Small intestine (tissue), 7 donors: Measurements from ENCODE around the gene ZBTB42. TPM values are rescaled to one million over a fixed set of nuclear protein-coding genes. Genes with fewer than 3 reads are reported as not detected.

Experiments
- DNase-seq, 2 donors: peaks; one replicate each; pipeline versions ENCODE4 v3.0.0 to v3.0.0-alpha.2; 2013
- FAIRE-seq: peaks from 2 replicates; lab custom pipeline; 2012; peaks lifted over from hg19 to GRCh38; lab: Jason Lieb, UNC
- H3K27ac ChIP-seq, 3 donors: one replicate each; pipeline ENCODE4 v1.5.1; 2013; ENCODE audit warnings: low read length in 2 of 3, mild to moderate bottlenecking in 2 of 3, control low read depth in 1 of 3, inconsistent platforms in 1 of 3, low read depth in 1 of 3, moderate library complexity in 1 of 3
- H3K27me3 ChIP-seq, 3 donors: one replicate each; pipeline ENCODE4 v1.6.1; 2013; ENCODE audit warnings: low read length in 3 of 3, inconsistent platforms in 1 of 3; ENCODE audit not compliant: control insufficient read depth in 3 of 3, insufficient read depth in 3 of 3
- H3K36me3 ChIP-seq, 3 donors: one replicate each; pipeline ENCODE4 v1.6.1; 2013; ENCODE audit warnings: low read length in 3 of 3, inconsistent platforms in 1 of 3, low read depth in 1 of 3, mild to moderate bottlenecking in 1 of 3, moderate library complexity in 1 of 3; ENCODE audit not compliant: control insufficient read depth in 3 of 3, insufficient read depth in 2 of 3
- H3K4me1 ChIP-seq, 3 donors: one replicate each; pipeline ENCODE4 v1.6.1; 2013; ENCODE audit warnings: low read length in 2 of 3, inconsistent platforms in 1 of 3, low read depth in 1 of 3, mild to moderate bottlenecking in 1 of 3, moderate library complexity in 1 of 3; ENCODE audit not compliant: control insufficient read depth in 3 of 3, insufficient read depth in 2 of 3
- H3K4me3 ChIP-seq, 3 donors: one replicate each; pipeline ENCODE4 v1.5.1; 2013; ENCODE audit warnings: low read length in 3 of 3, control low read depth in 1 of 3, inconsistent platforms in 1 of 3, low read depth in 1 of 3, mild to moderate bottlenecking in 1 of 3, moderate library complexity in 1 of 3
- H3K9me3 ChIP-seq, 2 donors: one replicate each; pipeline ENCODE4 v1.6.1; 2013; ENCODE audit warnings: low read depth in 1 of 2, low read length in 1 of 2; ENCODE audit not compliant: control insufficient read depth in 2 of 2, insufficient read depth in 1 of 2
- WGBS, 3 donors: extraction: QIAGEN DNeasy Blood & Tissue Kit; methylation state at CpG; one replicate each; pipeline ENCODE4 v1.1.7; 2013; 5-methylcytosine and 5-hydroxymethylcytosine counted together
- polyA plus RNA-seq, 4 donors: library from polyadenylated mRNA; stranded (reverse) in 3 of 4; unstranded in 1 of 4; fragments of 200-250 nt in 3 of 4; fragments of 120-200 nt in 1 of 4; gene quantifications; one replicate each; pipeline versions ENCODE4 v1.2.1 to v1.2.3, GENCODE V29; 2013
- donor health status: healthy with polysubstance abuse.
- donor health status: control.
- donor health status: control.
- donor health status: Bipolar disorder and iron deficiency.
- donor health status: healthy.

Gene ZBTB42
- polyA plus RNA-seq, 4 donors: 2.7 to 6.6 (median 5.4) TPM

DNA sequence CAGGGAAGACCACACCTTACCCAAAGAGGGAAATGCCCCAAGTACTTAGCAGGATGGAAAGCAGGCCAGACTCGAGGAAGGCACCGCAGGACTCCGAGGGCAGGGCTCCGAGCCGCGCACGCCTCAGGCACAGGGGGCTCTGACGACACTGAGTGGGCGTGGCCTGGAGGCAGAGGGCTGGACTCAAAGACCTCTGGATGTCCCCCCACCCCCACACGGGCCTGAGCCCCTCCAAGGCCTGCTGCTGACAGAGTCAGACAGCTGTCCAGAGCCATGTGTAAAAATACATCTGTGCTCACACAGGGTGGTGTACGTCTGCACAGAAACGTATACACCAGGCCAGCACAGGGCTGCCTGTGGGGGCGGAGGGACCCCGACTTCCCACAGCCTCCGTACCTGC lies 6.8 kb upstream of the ZBTB42 start:
- DNase-seq (peak; percentile 36 to 72), FAIRE-seq (no peak)
- H3K27ac ChIP-seq: peak overlapping the region in 1 of 3 donors; percentile 50
- H3K36me3 ChIP-seq: peaks cover 0 to 49% (median 3%) of the 10 kb centered on the region in 3 donors
- peak overlapping the region; percentile 71 to 95 (median 91) for H3K4me3 ChIP-seq
- H3K9me3 ChIP-seq: no peaks in the 10 kb centered on the region
- H3K4me1 ChIP-seq: peaks cover 0 to 35% (median 12%) of the 10 kb centered on the region in 3 donors
- 3 to 16% (median 9%) methylated on average over 15 of the region's 15 CpGs for WGBS, 3 donors
- no peaks in the 10 kb centered on the region for H3K27me3 ChIP-seq

DNA sequence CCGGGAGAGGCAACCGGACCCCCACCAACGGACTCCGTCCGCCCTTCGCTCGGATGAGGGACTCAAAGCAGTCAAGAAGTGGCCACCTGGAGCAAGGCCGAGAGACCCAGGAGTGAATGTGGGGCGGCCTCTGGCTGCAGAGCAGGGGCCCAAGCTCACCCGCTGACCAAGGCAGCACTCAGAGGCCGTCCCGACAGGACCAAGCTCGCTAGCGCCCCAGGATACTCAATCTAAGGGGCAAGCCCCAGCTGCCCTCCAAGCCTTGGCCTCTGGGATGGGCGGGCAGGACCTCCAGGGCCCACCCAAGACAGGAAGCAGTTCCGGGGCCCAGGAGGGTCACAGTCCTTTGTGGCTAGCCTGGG lies 6.3 kb upstream of the ZBTB42 start:
- no peaks in the 10 kb centered on the region for H3K9me3 ChIP-seq
- peak overlapping the region; percentile 71 to 95 (median 91) for H3K4me3 ChIP-seq
- peaks cover 0 to 37% (median 12%) of the 10 kb centered on the region in 3 donors for H3K4me1 ChIP-seq
- H3K27ac ChIP-seq: peak overlapping the region; percentile 50 to 78 (median 65)
- FAIRE-seq (no peak), DNase-seq (no peak)
- peaks cover 0 to 43% (median 3%) of the 10 kb centered on the region in 3 donors for H3K36me3 ChIP-seq
- H3K27me3 ChIP-seq: no peaks in the 10 kb centered on the region
- WGBS, 3 donors: 1 to 4% (median 3%) methylated on average over 16 of the region's 16 CpGs

DNA sequence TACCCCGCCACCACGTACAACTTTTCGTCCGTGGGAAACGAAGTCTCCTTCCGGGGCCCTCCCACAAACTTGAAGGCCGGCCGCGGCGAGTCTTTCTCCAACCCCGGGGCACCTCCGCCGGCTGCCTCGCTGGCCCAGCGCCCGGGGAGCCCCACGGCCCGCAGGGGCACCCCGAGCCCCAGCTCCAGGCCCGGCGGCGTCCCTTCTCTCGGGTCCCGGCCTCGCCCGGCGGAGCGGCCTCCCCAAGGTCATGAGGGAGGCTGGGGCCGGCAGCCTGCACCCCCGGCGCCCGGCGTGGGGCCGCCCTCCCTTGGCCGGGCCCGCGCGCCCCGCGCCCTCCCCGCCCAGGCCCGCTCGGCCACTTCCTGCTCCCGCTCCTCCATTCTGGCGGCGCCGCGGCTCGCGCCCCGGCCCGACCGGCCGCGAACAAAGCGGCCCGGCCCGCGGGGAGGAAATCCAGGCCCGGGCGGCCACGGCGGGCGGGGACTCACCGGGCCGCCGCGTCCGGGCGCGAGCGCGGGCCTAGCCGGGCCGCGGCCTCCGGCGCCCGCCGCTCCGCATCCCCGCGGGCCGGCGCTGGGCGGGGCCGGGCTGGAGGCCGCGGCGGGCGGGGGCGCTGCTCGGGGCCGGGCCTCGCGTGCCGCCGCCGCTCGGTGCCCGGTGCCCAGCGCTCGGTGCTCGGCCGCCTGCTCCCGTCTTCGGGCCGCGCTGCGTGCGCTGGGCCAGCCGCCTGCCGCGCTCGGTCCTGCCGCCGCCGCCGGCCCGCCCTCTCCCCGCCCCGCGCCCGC lies 5.7 kb upstream of the ZBTB42 start, which contains the start of gene AKT1:
TSS of gene AKT1 (minus strand) at position 756 of the 788 bp plus-strand sequence. CDS start 3,105 bp downstream, outside the sequence.
- H3K27ac ChIP-seq: peak within 1 kb of the TSS; percentile 72 to 85 (median 84)
- 0 to 1% (median 0%) methylated on average over 53 to 123 of the region's 124 CpGs for WGBS, 3 donors
- no peaks in the 10 kb centered on the region for H3K27me3 ChIP-seq
- peak; percentile 32 to 75 for DNase-seq
- FAIRE-seq: no peak
- H3K9me3 ChIP-seq: no peaks in the 10 kb centered on the region
- H3K4me3 ChIP-seq: peak within 1 kb of the TSS; percentile 71 to 95 (median 91)
- peaks cover 0 to 42% (median 12%) of the 10 kb centered on the region in 3 donors for H3K4me1 ChIP-seq
- H3K36me3 ChIP-seq: peaks cover 0 to 38% (median 3%) of the 10 kb centered on the region in 3 donors

DNA sequence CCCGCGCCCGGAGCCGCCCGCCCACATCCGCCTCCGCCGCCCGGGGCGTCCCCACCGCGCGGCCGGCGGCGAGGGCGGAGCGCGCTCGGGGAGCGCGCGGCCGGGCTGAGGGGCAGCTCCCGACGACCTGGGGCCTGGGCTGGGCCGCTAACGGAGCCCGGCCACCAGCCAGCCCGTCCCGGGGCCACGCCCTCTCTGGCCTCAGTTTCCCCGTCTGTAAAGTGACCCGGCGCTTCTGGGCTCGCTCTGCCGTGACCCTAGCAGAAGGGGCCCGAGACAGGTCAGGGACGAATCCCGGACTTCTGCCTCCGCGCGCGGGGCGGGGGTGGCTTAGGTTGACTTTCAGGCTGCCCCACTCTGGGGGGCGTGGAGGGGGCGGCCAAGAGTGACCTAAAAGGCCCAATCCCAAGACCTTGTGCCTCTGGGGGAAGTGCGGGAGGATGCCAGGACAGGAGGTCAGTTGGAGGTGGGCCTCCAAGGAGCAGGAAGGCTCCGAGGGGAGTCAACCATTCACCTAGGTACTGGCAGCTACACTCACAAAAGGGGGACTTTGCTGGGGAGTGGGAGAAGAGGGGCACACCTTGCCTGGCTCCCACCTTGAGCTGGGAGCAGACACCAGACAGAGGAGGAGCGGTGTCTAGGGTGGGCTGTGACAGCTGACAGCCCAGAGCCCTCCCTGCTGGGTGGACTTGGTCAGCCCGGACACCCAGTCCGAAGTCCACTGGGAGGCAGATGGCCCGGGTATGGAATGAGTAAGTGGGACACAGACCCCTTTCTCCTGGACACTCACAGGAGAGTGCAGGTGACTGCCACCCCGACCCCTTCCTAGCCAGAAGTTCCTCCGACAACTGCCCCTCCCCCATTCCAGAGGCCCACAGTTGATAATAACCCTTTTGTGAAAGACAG lies 4.9 kb upstream of the ZBTB42 start:
- Histone ChIP-seq H3K27me3 (no peaks in the 10 kb centered on the region), H3K4me1 (peaks cover 0 to 42% (median 12%) of the 10 kb centered on the region in 3 donors), H3K36me3 (peaks cover 0 to 30% (median 3%) of the 10 kb centered on the region in 3 donors), H3K4me3 (peak overlapping the region; percentile 65 to 95 (median 91)), H3K9me3 (no peaks in the 10 kb centered on the region), H3K27ac (peak overlapping the region; percentile 72 to 85 (median 84))
- DNase-seq (peak; percentile 58 to 81), FAIRE-seq (no peak)
- WGBS, 3 donors: 10 to 15% (median 14%) methylated on average over 18 to 55 of the region's 55 CpGs

DNA sequence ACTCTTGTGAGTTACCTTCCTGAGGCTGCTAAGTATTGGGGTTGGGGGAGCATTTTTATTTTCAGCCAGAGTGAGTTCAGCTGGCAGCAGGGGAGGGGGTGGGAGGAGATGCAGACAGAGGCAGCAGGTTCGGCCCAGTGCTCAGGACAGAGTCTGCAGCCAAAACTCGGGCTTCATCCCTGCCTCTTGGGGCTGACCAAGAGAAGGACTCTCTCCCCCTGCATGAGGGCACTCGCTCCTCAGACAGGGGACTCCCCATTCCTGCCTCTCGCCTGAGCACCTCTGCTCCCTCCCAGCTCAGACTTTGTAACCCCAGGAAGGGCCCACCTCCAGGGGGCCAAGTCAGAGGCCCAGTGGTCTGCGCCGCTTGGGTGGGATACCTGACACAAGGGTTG lies 4.2 kb upstream of the ZBTB42 start:
- 75 to 84% (median 81%) methylated on average over 6 of the region's 6 CpGs for WGBS, 3 donors
- H3K4me3 ChIP-seq: no peak overlapping the region
- no peaks in the 10 kb centered on the region for H3K27me3 ChIP-seq
- no peak overlapping the region for H3K27ac ChIP-seq
- FAIRE-seq (no peak), DNase-seq (no peak)
- peaks cover under 1 to 48% (median 15%) of the 10 kb centered on the region in 3 donors for H3K4me1 ChIP-seq
- no peaks in the 10 kb centered on the region for H3K9me3 ChIP-seq
- peaks cover 0 to 23% (median 0%) of the 10 kb centered on the region in 3 donors for H3K36me3 ChIP-seq

DNA sequence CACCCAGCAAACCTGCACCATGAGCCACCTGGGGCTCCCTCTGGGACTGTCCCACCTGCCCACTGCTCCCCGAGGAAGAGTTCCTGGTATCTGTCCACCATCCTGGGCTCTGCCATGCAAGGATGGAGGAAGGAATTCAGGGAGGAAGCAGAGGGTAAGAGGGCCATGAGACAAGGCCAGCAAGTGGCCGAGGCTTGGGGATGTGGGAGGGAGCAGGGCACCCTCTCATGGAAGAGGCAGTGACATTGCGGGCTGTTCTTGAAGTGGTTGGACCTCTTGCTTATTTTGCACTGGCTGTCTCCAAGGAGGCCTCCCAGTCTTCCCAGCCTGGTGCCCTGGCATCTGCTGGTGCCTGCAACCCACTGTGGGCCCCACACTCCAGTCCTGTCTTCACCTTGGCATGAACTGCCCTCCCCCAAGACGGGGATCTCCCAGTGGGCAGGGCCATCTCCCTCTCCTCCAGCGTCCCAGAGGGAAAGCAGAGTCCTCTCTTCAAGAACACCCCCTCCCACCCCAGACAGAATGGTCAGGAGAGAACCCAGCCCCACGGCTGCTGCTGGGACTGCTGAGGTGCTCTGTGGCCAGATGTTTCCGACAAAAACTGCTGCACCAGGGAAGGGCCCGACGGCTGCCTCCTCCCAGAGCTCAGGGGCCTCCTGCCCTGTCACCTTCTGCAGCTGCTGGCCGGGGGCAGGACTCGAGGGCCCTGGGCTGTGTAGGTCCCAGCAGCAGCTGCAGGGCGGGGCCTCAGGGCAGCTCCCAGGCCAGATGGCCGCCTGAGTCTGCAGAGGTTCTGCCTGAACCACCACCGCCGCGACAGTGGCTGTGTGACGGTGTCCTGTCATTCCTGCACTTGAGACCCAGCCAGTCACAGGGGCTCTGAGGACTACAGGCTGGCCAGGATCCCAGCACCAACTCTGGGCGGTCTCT lies 3.5 kb upstream of the ZBTB42 start:
- no peak for FAIRE-seq
- peak overlapping the region in 2 of 3 donors; percentile 38 to 60 for H3K27ac ChIP-seq
- WGBS, 3 donors: 22 to 42% (median 38%) methylated on average over 18 of the region's 18 CpGs

DNA sequence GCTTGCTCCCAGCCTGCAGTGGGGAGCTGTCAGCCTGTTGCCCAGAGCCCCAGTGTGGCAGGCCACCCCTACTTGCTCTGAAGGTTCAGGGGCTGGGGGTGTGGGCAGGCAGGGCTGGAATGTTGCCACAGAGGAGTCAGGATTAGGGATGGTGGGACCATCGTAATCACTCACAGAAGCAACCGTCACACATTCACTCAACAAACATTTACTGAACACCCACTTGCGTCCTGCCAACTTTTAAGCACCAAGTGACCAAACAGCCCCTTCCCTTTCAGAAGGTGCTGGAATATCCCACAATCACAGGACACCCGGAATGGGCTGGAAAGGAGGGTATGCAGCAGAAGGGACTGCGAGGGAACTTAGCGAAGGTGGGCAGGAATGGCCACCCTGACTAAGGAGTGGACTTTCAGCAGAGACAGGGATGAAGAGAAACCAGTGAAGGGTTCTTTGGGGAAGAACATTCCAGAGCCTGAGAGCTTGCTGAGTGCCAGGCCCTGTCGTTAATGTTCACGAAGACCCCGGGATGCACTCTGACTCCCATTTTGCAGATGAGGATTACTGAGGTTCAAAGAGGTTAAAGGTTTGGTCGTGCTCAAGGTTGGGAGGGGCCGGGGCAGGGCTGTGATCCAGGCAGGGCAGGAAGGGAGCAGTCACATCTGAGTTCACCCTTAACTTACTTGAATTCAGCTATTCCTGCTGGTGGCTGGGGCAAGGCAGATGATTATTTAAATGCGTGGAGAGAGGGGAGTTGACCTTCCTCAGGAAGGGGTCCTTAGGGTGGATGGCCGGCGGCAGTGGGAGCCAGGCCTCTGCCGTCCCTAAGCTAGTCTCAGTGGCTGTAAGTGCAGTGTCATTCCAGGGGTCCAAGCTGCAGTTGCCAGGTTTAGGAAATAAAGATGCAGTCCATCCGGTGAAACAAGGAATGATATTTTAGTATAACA lies 2.3 kb upstream of the ZBTB42 start:
- peak overlapping the region; percentile 42 to 91 (median 87) for H3K27ac ChIP-seq
- no peak overlapping the region for H3K4me3 ChIP-seq
- no peaks in the 10 kb centered on the region for H3K27me3 ChIP-seq
- FAIRE-seq: no peak
- peaks cover 0 to 18% (median 0%) of the 10 kb centered on the region in 3 donors for H3K36me3 ChIP-seq
- WGBS, 3 donors: 68 to 79% (median 76%) methylated on average over 16 of the region's 16 CpGs
- peaks cover 2 to 53% (median 8%) of the 10 kb centered on the region in 3 donors for H3K4me1 ChIP-seq
- DNase-seq: peak in 1 of 2 donors; percentile 27
- no peaks in the 10 kb centered on the region for H3K9me3 ChIP-seq

More for the DNA sequence above, 3.5 kb upstream of the ZBTB42 start:
- peak; percentile 40 to 54 for DNase-seq
- no peak overlapping the region for H3K4me3 ChIP-seq
- peaks cover 0 to 23% (median 0%) of the 10 kb centered on the region in 3 donors for H3K36me3 ChIP-seq
- H3K4me1 ChIP-seq: peaks cover 2 to 55% (median 15%) of the 10 kb centered on the region in 3 donors
- H3K9me3 ChIP-seq: no peaks in the 10 kb centered on the region
- H3K27me3 ChIP-seq: no peaks in the 10 kb centered on the region
